Testis (tissue), 3 donors: ENCODE measurements around the gene C19orf25. TPM values are rescaled to one million over a fixed set of nuclear protein-coding genes. Genes with fewer than 3 reads are reported as not detected.
A peak's percentile ranks its signal among the peaks of the same experiment; 100 is the strongest.

ENCODE experiments used
- DNase-seq: peaks from one replicate; pipeline ENCODE4 v3.0.0-alpha.2; 2019
- H3K27ac ChIP-seq, 2 donors: fragments of 200-600 bp; sonication (generic); one replicate each; pipeline ENCODE4 v1.5.1; 2019
- H3K27me3 ChIP-seq: fragments of 200-600 bp; sonication (generic); one replicate; pipeline ENCODE4 v1.5.1; 2019
- H3K36me3 ChIP-seq: fragments of 200-600 bp; sonication (generic); one replicate; pipeline ENCODE4 v1.5.1; 2017; ENCODE audit warnings: low read depth; ENCODE audit errors: missing control alignments
- H3K4me1 ChIP-seq: fragments of 200-600 bp; sonication (generic); one replicate; pipeline ENCODE4 v1.5.1; 2019
- H3K4me3 ChIP-seq, 2 donors: fragments of 200-600 bp; sonication (generic); one replicate each; pipeline ENCODE4 v1.5.1; 2017 to 2019
- H3K9me3 ChIP-seq: fragments of 200-600 bp; sonication (generic); one replicate; pipeline ENCODE4 v1.5.1; 2017
- POLR2A ChIP-seq: fragments of 450-650 bp; IDR thresholded peaks from one replicate; pipeline ENCODE4 v1.6.1; 2017; ENCODE audit warnings: antibody characterized with exemption, mild to moderate bottlenecking, moderate library complexity
- WGBS, 2 donors: methylation state at CpG; one replicate each; pipeline ENCODE4 v1.1.5; 2018; 5-methylcytosine and 5-hydroxymethylcytosine counted together
- intact Hi-C: fragments of 100-400 bp; cut with DNase I; formaldehyde crosslinking; loops from one replicate; pipeline ENCODE4 v1.15.1; 2023; ENCODE audit warnings: low total_unique reads
- polyA plus RNA-seq: library from polyadenylated mRNA; stranded (reverse); fragments of 350-450 nt; fragmentation: Illumina TruSeq; extraction: RNeasy Lipid Tissue Mini Kit (QIAGEN cat#74804); gene quantifications from one replicate; pipeline ENCODE4 v1.2.3, GENCODE V29; 2014; ENCODE audit warnings: low read depth, low replicate concordance; ENCODE audit not compliant: insufficient read depth
- total RNA-seq, 2 donors: library from RNA; depleted of rRNA; stranded (reverse); fragments of >200 nt; gene quantifications; one replicate each; pipeline ENCODE4 v1.2.3, GENCODE V29; 2016
- TF ChIP-seq, protein P1 (sequence below), 3 experiments: fragments of 450-650 bp in 2 of 3; fragments of 200-600 bp in 1 of 3; sonication (generic) in 1 of 3; IDR thresholded peaks; one replicate each; pipeline ENCODE4 v1.5.1; 2016 to 2019; ENCODE audit warnings: antibody characterized with exemption in 3 of 3, mild to moderate bottlenecking in 2 of 3, moderate library complexity in 1 of 3

The C19orf25 gene
- total and polyA plus RNA-seq, 3 donors from 2014 or later, result 39.3 to 72.5 (median 55.4) TPM

- H3K27ac ChIP-seq, result peak overlapping the region; percentile 32 to 85
- H3K27me3 ChIP-seq, result no peaks in the 10 kb centered on the region
- intact Hi-C loops, result no loop called here
- 32 to 38% methylated on average over 21 to 35 of the region's 37 CpGs for WGBS, 2 donors
- DNase-seq, result no peak
- H3K9me3 ChIP-seq, result no peaks in the 10 kb centered on the region
- no peaks in the 10 kb centered on the region for H3K36me3 ChIP-seq
- no peak for TF ChIP-seq POLR2A
- TF ChIP-seq, protein P1, sequence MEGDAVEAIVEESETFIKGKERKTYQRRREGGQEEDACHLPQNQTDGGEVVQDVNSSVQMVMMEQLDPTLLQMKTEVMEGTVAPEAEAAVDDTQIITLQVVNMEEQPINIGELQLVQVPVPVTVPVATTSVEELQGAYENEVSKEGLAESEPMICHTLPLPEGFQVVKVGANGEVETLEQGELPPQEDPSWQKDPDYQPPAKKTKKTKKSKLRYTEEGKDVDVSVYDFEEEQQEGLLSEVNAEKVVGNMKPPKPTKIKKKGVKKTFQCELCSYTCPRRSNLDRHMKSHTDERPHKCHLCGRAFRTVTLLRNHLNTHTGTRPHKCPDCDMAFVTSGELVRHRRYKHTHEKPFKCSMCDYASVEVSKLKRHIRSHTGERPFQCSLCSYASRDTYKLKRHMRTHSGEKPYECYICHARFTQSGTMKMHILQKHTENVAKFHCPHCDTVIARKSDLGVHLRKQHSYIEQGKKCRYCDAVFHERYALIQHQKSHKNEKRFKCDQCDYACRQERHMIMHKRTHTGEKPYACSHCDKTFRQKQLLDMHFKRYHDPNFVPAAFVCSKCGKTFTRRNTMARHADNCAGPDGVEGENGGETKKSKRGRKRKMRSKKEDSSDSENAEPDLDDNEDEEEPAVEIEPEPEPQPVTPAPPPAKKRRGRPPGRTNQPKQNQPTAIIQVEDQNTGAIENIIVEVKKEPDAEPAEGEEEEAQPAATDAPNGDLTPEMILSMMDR (IDR thresholded peaks at IDR 0.05), result no peak
- peak overlapping the region; percentile 27 to 71 for H3K4me3 ChIP-seq
- peaks cover 17% of the 10 kb centered on the region for H3K4me1 ChIP-seq
These were observed 10.7 kb upstream of the C19orf25 start for GRCh38 chr19:1489463-1490310.

- no peaks in the 10 kb centered on the region for H3K27me3 ChIP-seq
- H3K36me3 ChIP-seq, result no peaks in the 10 kb centered on the region
- H3K4me1 ChIP-seq, result peaks cover 11% of the 10 kb centered on the region
- H3K27ac ChIP-seq, result no peak overlapping the region
- no peak for DNase-seq
- no peaks in the 10 kb centered on the region for H3K9me3 ChIP-seq
- no peak overlapping the region for H3K4me3 ChIP-seq
- intact Hi-C loops, result no loop called here
- 92 to 94% methylated on average over 10 to 11 of the region's 11 CpGs for WGBS, 2 donors
- TF ChIP-seq, protein P1 (IDR thresholded peaks at IDR 0.05), result no peak
- TF ChIP-seq POLR2A, result no peak
These were observed 9.2 kb upstream of the C19orf25 start for GRCh38 chr19:1488282-1488601.

GRCh38 chr19:1487576-1488281, 8.7 kb upstream of the C19orf25 start:
- TF ChIP-seq, protein P1 (IDR thresholded peaks at IDR 0.05), result no peak
- no peak for TF ChIP-seq POLR2A
- Histone ChIP-seq H3K36me3 (no peaks in the 10 kb centered on the region), H3K4me1 (peaks cover 6% of the 10 kb centered on the region), H3K4me3 (no peak overlapping the region), H3K9me3 (no peaks in the 10 kb centered on the region), H3K27me3 (no peaks in the 10 kb centered on the region), H3K27ac (no peak overlapping the region)
- intact Hi-C loops, result no loop called here
- DNase-seq, result no peak
- WGBS, 2 donors, result 94 to 95% methylated on average over 16 to 38 of the region's 40 CpGs

GRCh38 chr19:1486720-1487575, 7.9 kb upstream of the C19orf25 start:
- intact Hi-C loops, result no loop called here
- no peaks in the 10 kb centered on the region for H3K36me3 ChIP-seq
- H3K9me3 ChIP-seq, result no peaks in the 10 kb centered on the region
- TF ChIP-seq POLR2A, result no peak
- TF ChIP-seq, protein P1 (IDR thresholded peaks at IDR 0.05), result no peak
- H3K4me3 ChIP-seq, result no peak overlapping the region
- no peak for DNase-seq
- no peak overlapping the region for H3K27ac ChIP-seq
- H3K4me1 ChIP-seq, result peaks cover 3% of the 10 kb centered on the region
- no peaks in the 10 kb centered on the region for H3K27me3 ChIP-seq
- WGBS, 2 donors, result 94% methylated on average over 42 to 52 of the region's 56 CpGs
